BJ (cell line): ENCODE results near the gene MYO5C. TPM values are rescaled to one million over a fixed set of nuclear protein-coding genes. Genes with fewer than 3 reads are reported as not detected.

ENCODE experiments used
- CTCF ChIA-PET: fragments of 350-600 bp; formaldehyde crosslinking; extraction: SDS; loops from one replicate; lab custom pipeline; 2021; ENCODE audit warnings: antibody characterized with exemption, inconsistent platforms; lab: Yijun Ruan, JAX
- POLR2A ChIA-PET: fragments of 300-600 bp; sonication (Branson Sonifier 250); formaldehyde crosslinking; extraction: SDS; loops from one replicate; lab custom pipeline; 2021; ENCODE audit warnings: antibody characterized with exemption; lab: Charles Lee
- DNase-seq: peaks from one replicate; pipeline ENCODE4 v3.0.0-alpha.2; 2011; ENCODE audit warnings: low read depth
- H3K27me3 ChIP-seq: 2 replicates; pipeline ENCODE4 v1.6.0; 2011; ENCODE audit warnings: low read length; ENCODE audit not compliant: control insufficient read depth, insufficient read depth
- H3K36me3 ChIP-seq: 2 replicates; pipeline ENCODE4 v1.5.1; 2011; ENCODE audit warnings: low read length; ENCODE audit not compliant: control insufficient read depth, insufficient read depth
- H3K4me3 ChIP-seq: 2 replicates; pipeline ENCODE4 v1.5.1; 2011; ENCODE audit warnings: low read depth, mild to moderate bottlenecking, control low read depth, low read length
- polyA plus RNA-seq: library from polyadenylated mRNA; depleted of rRNA; stranded (reverse); fragments of >200 nt; gene quantifications from 2 replicates; pipeline ENCODE4 v1.2.3, GENCODE V29; 2011
- TF ChIP-seq, protein P1 (sequence below): IDR thresholded peaks from 2 replicates; pipeline ENCODE4 v1.5.1; 2011; ENCODE audit warnings: low read depth, mild to moderate bottlenecking, control low read depth, inconsistent platforms, low read length, moderate library complexity; ENCODE audit not compliant: insufficient read depth

Gene MYO5C
- polyA plus RNA-seq, 1 experiment: 0.13 TPM

DNA sequence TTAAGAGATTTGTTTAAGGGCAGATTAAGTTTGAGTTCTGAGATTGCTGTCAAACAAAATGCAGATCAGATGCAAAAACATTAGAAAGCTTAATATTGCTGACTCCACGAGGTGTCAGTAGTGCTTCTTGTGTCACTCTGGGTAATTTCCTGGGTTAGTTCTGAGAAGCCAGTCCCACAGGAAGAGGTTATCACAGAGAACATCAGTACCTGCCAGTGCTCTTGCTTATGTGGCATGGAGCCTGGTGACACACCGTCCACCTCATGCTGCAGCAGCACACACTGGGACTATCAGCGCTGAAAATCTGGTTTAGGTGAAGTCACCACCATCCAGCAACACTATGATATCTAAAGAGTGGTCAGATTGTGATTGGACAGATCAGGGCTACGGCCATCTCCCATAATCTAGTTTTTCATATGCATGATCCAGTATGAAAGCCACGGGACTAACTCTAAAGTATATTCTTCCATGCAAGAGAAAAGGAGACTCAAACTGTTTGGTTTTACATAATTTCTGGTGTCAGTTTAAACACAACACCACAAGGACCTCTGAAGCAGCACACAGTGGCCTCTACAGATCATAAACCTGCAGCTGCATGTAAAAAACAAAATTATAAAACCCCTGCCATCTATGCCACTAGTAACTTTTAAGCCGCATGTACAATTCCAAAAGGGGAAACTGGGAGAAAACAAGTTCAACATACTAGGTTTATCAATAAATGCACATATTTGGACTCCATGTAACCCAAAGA lies 36.1 kb upstream of the MYO5C start:
- peaks cover 1% of the 10 kb centered on the region; the same call in 1 of the 2 replicates for H3K36me3 ChIP-seq
- no peaks in the 10 kb centered on the region for H3K27me3 ChIP-seq
- H3K4me3 ChIP-seq: no peak overlapping the region
- no peak for DNase-seq
- POLR2A ChIA-PET: no interaction called here
- TF ChIP-seq, protein P1, sequence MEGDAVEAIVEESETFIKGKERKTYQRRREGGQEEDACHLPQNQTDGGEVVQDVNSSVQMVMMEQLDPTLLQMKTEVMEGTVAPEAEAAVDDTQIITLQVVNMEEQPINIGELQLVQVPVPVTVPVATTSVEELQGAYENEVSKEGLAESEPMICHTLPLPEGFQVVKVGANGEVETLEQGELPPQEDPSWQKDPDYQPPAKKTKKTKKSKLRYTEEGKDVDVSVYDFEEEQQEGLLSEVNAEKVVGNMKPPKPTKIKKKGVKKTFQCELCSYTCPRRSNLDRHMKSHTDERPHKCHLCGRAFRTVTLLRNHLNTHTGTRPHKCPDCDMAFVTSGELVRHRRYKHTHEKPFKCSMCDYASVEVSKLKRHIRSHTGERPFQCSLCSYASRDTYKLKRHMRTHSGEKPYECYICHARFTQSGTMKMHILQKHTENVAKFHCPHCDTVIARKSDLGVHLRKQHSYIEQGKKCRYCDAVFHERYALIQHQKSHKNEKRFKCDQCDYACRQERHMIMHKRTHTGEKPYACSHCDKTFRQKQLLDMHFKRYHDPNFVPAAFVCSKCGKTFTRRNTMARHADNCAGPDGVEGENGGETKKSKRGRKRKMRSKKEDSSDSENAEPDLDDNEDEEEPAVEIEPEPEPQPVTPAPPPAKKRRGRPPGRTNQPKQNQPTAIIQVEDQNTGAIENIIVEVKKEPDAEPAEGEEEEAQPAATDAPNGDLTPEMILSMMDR: peak; percentile 49
- CTCF ChIA-PET: interaction anchor here (0.6 to 1.7 kb wide), 11 partner anchors 8 to 1915 kb away, joined by 3 to 8 read pairs (median 3); partner anchors contain the start of gene ARPP19

DNA sequence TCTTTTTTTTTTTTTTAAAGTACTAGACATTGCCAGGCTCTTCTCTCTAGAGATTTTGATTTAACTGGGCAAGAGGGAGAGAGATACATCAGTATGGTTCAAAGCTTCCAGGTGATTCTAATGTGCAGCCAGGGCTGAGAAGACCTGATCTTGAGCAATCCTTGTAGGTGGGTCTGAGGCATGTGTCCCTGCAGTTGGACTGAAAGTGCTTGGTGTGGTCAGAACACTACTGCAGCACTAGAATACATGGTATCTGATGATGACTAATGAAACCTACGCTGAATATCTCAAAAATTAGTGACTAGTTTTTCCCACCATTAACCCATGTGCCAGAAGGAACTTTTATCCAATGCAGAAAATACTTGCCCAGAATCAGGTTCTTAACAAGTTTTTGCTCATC lies 34.4 kb upstream of the MYO5C start:
- Histone ChIP-seq H3K4me3 (no peak overlapping the region), H3K27me3 (no peaks in the 10 kb centered on the region), H3K36me3 (peaks cover 3% of the 10 kb centered on the region)
- ChIA-PET POLR2A (no interaction called here), CTCF (no interaction called here)
- no peak for DNase-seq
- TF ChIP-seq, protein P1: no peak

DNA sequence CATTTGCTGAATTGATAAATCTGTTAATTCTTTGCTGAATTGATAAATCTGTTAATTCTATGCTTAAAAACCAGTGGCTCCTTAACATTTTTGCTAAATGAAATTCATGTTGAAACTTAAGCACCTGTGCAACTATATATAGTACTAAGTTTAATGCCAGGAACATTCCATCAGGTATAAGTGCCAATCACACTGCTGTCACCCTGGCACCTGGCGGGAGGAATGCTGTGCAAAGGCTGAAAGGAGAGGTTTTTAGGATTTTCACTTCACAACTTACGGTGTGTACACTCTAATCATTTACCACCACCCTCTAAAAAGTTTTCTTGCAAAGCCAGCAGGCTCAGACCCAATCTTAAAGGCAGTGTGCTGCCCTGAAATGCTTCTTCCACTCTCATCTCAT lies 33.5 kb upstream of the MYO5C start:
- POLR2A ChIA-PET: no interaction called here
- Histone ChIP-seq H3K27me3 (no peaks in the 10 kb centered on the region), H3K4me3 (no peak overlapping the region), H3K36me3 (peaks cover 3% of the 10 kb centered on the region)
- no peak for DNase-seq
- CTCF ChIA-PET: interaction anchor here (1.6 kb wide), 1 partner anchor 12 kb away, joined by 4 read pairs; no protein-coding TSS in a partner anchor
- TF ChIP-seq, protein P1: no peak

DNA sequence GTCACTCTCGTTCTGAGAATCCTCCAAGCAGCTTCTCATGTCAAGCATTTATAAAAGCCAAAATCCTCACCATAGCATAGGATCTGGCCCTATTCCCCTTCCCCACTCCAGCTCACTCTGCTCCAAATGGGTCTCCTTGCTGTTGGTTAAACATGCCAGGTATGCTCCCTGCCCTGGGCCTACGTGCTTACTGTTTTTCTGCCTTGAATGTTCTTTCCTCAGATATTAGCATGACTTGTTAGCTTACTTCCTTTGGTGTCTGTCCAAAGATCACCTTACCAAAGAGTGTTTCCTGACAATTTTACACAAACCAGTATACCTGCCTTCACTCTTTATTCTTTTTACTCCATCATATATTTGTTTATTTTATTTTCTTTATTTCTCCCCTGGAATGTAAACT lies 33.1 kb upstream of the MYO5C start:
- TF ChIP-seq, protein P1: no peak
- Histone ChIP-seq H3K27me3 (no peaks in the 10 kb centered on the region), H3K36me3 (peaks cover 3% of the 10 kb centered on the region), H3K4me3 (no peak overlapping the region)
- no peak for DNase-seq
- ChIA-PET CTCF (interaction anchor here (1.2 to 1.6 kb wide), 4 partner anchors 11 to 139 kb away, joined by 3 to 5 read pairs (median 4); no protein-coding TSS in a partner anchor), POLR2A (no interaction called here)

DNA sequence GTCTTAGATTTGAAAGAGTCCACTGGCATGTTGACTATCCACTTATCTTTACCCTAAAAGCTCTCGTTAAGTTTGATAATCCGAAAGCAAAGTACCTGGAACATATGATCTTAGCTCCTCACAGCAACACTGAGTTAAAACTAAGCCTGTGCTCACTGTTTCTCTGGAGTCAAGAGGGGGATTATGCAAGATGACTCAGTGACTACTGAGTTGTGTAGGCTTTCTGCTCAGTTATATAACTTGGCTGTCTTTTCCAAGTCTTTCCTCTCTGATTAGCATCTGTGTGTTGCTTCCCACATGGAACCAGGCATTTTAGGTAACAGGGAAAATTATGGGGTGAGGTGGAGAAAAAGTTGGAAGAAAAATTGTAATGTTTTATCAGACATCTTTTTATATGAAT lies 31.2 kb upstream of the MYO5C start:
- Histone ChIP-seq H3K4me3 (no peak overlapping the region), H3K36me3 (peaks cover 7% of the 10 kb centered on the region), H3K27me3 (no peaks in the 10 kb centered on the region)
- TF ChIP-seq, protein P1: no peak
- DNase-seq: no peak
- POLR2A ChIA-PET: no interaction called here
- CTCF ChIA-PET: interaction anchor here (0.5 kb wide), 1 partner anchor 236 kb away, joined by 3 read pairs; no protein-coding TSS in a partner anchor
